IPS DF 19.7 (cell line): Measurements from ENCODE around the gene NFATC2.
"Not testable (repeated sequence)": the region's sequence is repeated elsewhere in the genome, so short reads cannot be mapped to it uniquely, and the experiment has no call there.

ENCODE experiments used
- DNase-seq: peaks from one replicate; pipeline ENCODE4 v3.0.0-alpha.2; 2013; ENCODE audit warnings: low read depth, low spot score

The NFATC2 gene

DNA sequence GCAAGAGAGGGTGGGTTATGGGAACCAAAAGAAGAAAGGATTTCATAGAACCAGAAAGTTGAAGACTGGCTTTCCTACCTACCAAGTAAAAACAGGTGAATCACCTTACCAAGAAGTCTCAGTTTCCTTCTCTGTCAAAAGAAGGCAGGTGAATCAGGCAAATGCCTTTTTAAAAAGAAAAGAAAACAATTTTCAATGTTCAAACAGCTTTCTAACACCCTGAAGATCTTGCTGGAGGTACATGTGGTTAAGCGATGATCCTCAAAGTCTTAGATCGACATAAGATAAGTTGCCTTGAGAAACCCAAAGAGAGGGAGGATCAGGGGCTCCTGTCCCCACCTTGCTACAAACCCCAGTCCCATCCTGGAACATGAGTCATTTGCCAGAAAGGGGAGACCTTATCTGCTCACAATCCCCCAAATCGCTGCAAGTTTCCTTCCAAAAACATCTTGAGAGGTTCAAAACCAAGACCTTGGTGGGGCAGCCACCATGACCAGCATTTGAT, 71.6 kb downstream of the NFATC2 start:
- DNase-seq = no peak

DNA sequence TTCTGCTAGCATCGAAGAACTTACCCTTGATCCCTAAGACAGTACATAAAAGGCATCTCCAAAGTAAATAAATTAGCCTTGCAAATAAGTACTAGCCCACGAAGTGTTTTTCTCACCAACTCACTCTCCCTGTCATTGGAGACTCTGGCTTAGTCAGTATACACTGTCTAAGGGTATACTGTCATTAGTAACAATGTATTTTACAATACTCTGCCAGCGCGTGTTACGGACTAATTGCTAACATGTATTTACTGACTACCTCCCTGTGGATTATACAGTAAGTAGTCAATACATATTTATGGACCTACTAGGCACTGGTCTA, 72.1 kb downstream of the NFATC2 start:
- DNase-seq = no peak

DNA sequence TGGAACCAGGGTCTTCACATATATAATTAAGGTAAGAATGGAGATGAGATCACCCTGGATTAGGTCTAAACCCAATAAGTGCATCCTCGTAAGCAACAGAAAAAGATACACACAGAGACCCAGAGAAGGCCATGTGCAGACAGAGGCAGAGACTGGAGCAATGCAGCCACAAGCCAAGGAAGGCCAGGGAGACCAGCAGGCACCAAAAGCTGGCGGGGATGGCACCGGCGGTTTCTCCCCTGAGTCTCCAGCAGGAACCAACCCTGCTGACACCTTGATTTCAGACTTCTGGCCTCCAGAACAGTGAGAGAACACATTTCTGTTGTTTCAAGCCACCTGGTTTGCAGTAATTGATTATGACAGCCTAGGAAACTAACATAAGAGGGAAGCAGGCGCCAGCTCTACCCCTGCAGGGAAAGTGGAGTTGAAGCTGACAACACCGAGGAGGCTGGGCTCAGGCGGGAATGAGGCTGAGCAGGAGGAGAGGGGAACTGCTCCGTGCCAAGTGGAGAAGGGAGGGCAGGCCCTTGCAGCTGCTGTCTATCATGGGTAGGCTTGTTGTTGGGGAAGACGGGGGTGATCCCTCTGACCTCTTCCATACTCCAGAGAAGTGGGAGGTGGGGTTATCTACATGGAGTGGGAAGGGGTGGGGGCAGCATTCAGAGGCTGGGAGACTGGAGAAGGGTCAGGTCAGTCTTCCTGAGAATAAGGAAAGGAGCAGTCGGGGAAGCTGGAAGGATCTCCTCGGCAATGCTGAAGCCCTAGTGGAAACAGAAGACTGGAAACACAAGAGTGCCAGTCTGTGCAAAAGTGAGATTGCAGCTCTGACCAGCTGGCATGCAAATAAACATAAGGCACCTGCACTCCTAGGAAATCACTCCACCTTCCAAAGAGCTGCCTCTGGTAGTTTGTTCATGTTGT, 72.7 kb downstream of the NFATC2 start:
- DNase-seq = no peak

- no peak for DNase-seq
Observed at GRCh38 chr20:51469046-51469445, 73.5 kb downstream of the NFATC2 start.

DNA sequence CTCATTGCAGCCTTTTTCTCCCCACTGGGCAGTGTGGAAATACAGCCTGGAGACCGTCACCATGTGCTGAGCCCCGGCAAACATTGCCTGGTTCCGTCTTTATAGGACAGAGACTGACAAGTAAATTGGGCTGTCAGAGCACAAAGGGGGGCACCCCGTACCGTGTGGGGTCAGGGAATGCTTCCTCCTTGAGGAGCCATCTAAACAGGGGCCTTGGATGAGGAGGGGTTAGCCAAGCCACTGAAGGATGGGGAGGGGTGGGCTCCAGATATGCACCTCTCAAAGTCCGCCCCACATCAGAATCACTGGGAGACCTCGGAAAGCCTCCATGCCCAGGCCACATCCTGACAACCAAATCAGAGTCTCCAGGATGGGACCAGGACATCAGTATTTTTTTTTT, 73.9 kb downstream of the NFATC2 start:
- no peak for DNase-seq

GRCh38 chr20:51467956-51468626, 74.4 kb downstream of the NFATC2 start:
- no peak for DNase-seq

DNA sequence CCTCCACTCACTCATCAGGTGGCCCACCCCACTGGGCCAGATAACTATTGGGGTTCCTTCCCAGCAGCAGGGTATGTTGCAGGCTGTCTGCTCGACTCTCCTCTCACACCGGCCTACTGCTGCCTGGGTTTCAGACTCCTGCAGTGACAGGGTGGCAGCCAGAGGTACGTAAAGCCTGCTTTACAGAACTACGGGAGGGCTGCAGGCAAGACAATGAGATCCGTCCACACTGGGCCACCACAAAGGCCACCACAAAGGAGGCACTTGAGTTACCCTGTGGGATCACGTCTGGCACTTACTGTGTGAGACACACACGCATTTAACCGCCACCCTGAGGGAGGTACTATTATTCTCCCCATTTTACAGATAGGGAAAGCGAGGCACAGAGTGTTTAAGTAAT, 78.5 kb downstream of the NFATC2 start:
- DNase-seq = no peak

GRCh38 chr20:51463560-51463959, 79.0 kb downstream of the NFATC2 start:
- DNase-seq = no peak

- no peak for DNase-seq
Observed at GRCh38 chr20:51462566-51463276, 79.8 kb downstream of the NFATC2 start.

- DNase-seq = not testable (repeated sequence)
Observed at GRCh38 chr20:51461846-51462245, 80.7 kb downstream of the NFATC2 start.

GRCh38 chr20:51461306-51461705, 81.2 kb downstream of the NFATC2 start:
- no peak for DNase-seq

DNA sequence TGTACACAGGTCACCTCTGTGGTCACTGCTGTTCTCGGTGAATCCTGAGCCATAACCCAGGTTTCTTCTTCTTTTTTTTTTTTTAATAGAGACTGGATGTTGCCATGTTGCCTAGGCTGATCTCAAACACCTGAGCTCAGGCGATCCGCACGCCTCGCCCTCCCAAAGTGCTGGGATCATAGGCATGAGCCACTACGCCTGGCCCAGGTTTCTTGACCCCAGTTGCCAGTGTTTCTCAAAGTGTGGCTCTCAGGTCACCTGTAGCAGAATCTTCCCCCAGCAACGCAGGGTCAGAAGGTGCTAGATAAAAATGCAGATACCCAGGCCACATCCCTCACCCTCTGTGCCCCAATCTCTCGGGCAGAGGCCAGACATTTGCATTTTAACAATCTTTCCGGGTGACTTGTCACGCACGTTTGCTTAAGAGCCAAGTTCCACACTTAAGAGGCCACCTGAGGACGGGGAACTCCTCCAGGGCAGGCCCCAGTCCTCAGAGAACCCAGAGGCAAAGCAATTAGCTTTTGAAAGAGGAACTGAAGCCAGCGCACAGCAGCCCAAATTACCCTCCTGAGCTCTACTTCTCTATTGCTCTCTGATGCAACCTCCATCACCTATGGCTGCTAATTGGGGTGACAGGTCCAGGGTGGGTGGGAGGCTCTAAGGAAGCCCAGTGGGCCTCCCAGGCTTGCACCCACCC, 81.8 kb downstream of the NFATC2 start:
- DNase-seq = no peak

- DNase-seq = no peak
Observed at GRCh38 chr20:51460163-51460562, 82.4 kb downstream of the NFATC2 start.

DNA sequence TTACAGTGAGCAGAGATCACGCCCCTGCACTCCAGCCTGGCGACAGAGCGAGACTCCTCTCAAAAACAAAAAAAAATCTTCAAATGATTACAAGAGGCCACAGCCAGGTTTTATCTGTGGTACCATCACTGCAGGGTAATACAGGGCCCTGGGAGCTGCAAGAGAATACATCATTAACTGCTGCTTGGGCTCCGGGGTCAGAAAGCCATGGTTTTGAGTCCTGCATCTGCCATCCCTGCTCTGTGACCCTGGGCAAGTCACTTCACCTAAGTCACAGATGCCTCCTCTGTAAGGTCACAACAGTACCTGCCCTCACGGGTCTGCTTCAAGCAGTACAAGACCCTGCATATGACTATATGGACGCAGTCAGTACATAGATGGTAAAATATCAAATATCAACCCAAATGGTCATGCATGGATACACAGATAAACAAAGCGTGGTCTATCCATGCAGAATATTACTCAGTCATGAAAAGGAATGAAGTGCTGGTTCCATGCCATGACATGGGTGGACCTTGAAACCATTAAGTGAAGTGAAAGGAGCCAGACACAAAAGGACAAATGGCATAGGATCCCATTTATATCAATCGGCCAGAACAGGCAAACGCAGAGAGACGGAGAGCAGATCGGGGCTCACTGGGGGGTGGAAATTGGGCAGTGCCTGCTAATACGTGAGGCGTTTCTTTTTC, 83.6 kb downstream of the NFATC2 start:
- DNase-seq = no peak

DNA sequence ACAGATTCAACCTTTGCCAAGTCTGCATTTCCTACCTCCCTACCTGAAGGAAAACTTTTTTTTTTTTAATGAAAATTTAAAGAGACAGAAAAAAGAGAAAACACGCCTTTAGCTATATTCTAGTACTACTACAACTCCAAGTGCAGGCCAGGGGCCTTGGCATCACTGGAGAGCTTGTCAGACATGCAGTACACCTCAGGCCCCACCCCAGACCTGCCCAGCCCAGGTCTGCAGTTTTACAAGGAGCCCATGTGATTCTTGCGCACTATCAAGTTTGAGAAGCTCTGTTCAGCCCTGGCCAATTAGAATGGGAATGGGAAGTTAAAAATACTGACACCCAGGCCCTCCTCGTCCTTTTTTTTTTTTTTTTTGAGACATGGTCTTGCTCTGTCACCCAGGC, 85.0 kb downstream of the NFATC2 start:
- no peak for DNase-seq

DNA sequence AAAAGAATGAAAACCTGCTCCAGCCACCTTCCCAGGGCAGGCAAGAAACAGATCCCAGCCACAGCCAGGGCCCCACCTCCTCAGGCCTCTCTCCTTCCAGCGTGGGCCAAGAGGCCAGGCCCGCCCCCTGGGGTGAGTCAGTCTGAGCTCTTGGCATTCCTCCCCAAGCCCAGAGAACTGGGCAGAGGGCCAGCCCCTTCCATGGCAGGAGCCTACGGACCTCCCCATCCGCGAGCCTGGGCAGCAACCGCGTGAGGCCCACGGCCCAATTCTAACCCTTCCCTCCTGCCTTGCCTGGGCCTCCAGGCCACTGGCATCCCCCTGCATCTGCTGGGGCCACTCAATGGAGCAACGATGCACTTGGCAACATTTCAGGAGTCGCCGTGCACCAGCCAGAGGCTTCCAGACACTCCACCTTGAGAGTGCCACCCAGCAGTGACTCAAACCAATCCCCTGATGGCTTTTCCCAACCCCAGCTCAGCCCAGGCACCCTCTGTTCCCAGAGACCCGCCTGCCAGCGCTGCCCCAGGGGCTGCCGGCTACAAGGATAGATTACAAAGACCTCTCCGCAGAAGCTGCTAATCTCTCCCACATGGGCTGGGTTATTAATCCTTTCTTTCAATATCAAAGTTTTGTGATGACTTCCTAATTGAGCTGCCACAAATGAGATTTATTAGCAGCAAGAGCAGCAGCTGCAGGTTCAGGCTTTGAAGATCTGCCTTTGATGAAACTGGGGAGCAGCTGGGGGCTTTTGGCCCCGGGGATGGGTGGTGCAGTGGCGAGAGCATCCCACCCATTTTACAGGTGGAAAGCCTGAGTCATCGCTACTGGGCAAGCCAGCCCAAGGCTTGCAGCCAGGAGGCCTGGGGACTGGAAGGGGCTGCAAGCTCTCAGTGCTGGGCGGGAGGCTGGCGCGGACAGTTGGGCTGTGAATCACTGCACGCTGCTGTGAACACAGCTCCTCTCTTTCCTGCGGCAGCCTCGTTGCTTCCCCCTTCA, 85.7 kb downstream of the NFATC2 start:
- no peak for DNase-seq

DNA sequence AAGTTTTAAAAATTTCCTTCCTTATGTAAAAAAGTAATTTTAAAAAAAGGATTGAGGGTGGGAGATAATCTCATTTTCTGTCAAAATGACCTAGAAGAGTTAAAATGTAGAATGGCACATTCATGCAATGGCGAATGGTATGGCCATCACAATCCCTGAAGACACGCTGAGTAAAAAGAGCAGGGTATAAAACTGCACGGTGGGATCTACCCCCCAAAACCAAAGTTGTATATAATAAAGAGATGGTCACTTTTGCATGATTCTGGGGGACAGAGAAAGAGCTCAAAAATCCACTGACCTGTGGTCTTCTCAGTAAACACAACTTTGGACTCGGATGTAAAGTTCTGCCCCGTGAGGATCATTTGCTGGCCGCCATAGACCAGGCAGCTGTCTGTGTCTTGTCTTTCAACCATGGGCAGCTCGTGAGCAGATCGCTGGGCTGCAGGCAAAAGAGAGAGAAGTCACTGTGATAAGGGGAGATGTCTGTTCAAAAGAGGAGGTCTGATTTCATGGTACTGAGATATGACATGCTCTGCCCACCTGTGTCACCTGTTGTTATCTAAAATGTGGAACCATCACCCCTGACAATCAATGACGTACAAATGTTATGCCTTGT, 88.2 kb downstream of the NFATC2 start:
- DNase-seq = no peak

DNA sequence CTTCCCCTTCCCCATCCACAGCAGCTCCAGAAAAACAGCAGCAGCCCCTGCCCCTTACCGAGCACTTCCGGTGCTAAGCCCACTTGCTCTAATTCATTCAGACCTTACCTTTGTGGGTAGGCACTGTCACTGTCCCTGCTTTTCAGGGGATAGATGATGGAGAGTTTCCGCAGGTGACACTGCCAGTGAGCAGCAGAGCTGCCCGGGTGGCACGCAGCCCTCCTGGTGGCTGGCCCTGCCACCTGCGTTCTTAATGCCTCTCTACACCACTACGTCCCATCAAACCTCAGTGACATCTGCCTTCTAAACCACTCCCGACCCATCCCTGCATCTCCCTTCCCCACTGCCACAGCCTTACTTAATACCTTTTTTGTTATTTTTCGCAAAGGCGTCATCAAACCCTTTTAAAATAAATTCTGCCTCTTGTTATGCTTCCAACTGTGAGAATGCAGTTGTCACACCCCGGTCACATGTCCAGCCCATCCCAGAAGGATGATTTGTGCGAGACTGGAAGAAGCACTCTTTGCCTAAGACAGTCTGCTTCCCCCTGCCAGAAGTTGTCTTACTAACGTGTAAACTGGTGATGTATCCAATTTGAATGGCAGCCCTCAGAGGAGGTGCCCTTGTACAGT, 89.7 kb downstream of the NFATC2 start:
- no peak for DNase-seq

GRCh38 chr20:51452091-51452613, 90.4 kb downstream of the NFATC2 start:
- DNase-seq = no peak
